MG63 (cell line): ENCODE results near the gene DUOXA1. TPM values are rescaled to one million over a fixed set of nuclear protein-coding genes. Genes with fewer than 3 reads are reported as not detected.

Experiments used
- total RNA-seq: library from RNA; depleted of rRNA; stranded (reverse); fragments of >200 nt; shearing (Covaris generic); gene quantifications from 2 replicates; pipeline ENCODE4 v1.2.3, GENCODE V29; 2014; ENCODE audit warnings: low replicate concordance; rRNA removed

The DUOXA1 gene
- total RNA-seq, 1 experiment from 2014 or later: not detected

Other genes with a start within 250 kb of the DUOXA1 start
- gene TERB2, start 173.2 kb downstream of the DUOXA1 start, total RNA-seq: not detected in 2 replicates
- gene SORD, start 106.7 kb downstream of the DUOXA1 start, total RNA-seq: 25.8 and 39.1 TPM in 2 replicates
- not detected in 2 replicates for gene DUOX2, start 15.7 kb downstream of the DUOXA1 start, total RNA-seq
- not detected in 2 replicates for gene DUOXA2, start 15.6 kb downstream of the DUOXA1 start, total RNA-seq
- not detected in 2 replicates for gene DUOX1, start 115 bp upstream of the DUOXA1 start, total RNA-seq
- 0.33 TPM in 1 of 2 replicates, not detected in the other for gene SHF, start 58.1 kb upstream of the DUOXA1 start, total RNA-seq
- gene SLC28A2, start 122.4 kb upstream of the DUOXA1 start, total RNA-seq: not detected in 2 replicates
- 0.23 TPM in 1 of 2 replicates, not detected in the other for gene GATM, start 248.7 kb upstream of the DUOXA1 start, total RNA-seq